Non-pigmented ciliary epithelial cell (primary cell): Measurements from ENCODE around the gene ZFP57.
A peak's percentile ranks its signal among the peaks of the same experiment; 100 is the strongest.

Source experiments
- DNase-seq: peaks from one replicate; pipeline ENCODE4 v3.0.0-alpha.2; 2010; ENCODE audit warnings: low read depth

Gene ZFP57

GRCh38 chr6:29680904-29681303 lies at the start of gene ZFP57:
TSS of gene ZFP57 (minus strand) at chr6:29681152. CDS start at chr6:29677003, 4,149 bp downstream.
- no peak for DNase-seq

GRCh38 chr6:29730575-29731126 lies 49.7 kb upstream of the ZFP57 start:
- DNase-seq: no peak

- DNase-seq: no peak
Measured at GRCh38 chr6:29729774-29730328, 48.9 kb upstream of the ZFP57 start.

- DNase-seq: no peak
Measured at GRCh38 chr6:29728875-29729270, 47.9 kb upstream of the ZFP57 start.

- DNase-seq: no peak
Measured at GRCh38 chr6:29728173-29728874, 47.4 kb upstream of the ZFP57 start.

GRCh38 chr6:29727637-29728036 lies 46.7 kb upstream of the ZFP57 start:
- no peak for DNase-seq

DNA sequence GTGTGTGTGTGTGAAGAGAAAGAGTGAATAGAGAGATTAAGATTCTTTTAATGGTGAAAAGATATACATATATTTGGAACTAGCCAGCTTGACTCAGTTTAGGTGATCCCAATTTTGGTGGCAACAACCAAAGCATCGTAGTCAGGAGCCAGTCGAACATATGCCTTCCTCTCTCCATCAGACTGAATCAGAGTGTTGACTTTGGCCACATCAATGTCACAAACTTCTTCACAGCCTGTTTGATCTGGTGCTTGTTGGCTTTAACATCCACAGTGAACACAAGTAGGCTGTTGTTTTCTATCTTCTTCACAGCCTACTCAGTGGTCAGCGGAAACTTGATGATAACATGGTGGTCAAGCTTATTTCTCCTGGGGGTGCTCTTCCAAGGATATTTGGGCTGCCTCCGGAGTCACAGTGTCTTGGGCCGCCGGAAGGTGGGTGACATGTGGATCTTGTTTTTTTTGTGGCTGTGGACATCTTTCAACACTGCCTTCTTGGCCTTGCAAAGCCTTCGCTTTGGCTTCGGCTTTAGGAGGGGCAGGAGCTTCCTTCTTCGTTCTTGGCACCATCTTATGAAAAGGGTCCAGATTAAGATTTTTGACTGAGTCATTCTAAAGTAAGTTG lies 45.7 kb upstream of the ZFP57 start:
- no peak for DNase-seq

GRCh38 chr6:29726001-29726400 lies 45.0 kb upstream of the ZFP57 start:
- no peak for DNase-seq

- DNase-seq: no peak
Measured at GRCh38 chr6:29724937-29725869, 44.3 kb upstream of the ZFP57 start.

DNA sequence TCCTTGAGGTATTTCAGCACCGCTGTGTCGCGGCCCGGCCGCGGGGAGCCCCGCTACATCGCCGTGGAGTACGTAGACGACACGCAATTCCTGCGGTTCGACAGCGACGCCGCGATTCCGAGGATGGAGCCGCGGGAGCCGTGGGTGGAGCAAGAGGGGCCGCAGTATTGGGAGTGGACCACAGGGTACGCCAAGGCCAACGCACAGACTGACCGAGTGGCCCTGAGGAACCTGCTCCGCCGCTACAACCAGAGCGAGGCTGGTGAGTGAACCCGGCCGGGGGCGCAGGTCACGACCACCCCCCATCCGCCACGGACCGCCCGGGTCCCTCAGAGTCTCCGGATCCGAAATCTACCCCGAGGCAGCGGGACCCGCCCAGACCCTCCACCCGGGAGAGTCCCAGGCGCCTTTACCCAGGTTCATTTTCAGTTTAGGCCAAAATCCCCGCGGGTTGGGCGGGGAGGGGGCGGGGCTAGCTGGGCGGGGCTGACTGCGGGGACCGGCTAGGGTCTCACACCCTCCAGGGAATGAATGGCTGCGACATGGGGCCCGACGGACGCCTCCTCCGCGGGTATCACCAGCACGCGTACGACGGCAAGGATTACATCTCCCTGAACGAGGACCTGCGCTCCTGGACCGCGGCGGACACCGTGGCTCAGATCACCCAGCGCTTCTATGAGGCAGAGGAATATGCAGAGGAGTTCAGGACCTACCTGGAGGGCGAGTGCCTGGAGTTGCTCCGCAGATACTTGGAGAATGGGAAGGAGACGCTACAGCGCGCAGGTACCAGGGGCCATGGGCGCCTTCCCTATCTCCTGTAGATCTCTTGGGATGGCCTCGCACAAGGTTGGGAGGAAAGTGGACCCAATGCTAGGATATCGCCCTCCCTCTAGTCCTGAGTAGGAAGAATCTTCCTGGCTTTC lies 43.0 kb upstream of the ZFP57 start:
- DNase-seq: no peak

- DNase-seq: peak; percentile 14
Measured at GRCh38 chr6:29723262-29723665, 42.3 kb upstream of the ZFP57 start, which contains the start of gene HLA-F. TSS of gene HLA-F (plus strand) at chr6:29723434. CDS start at chr6:29723464, 30 bp downstream.

GRCh38 chr6:29720863-29721262 lies 39.9 kb upstream of the ZFP57 start:
- no peak for DNase-seq

- DNase-seq: no peak
Measured at GRCh38 chr6:29710281-29710941, 29.5 kb upstream of the ZFP57 start.

- DNase-seq: no peak
Measured at GRCh38 chr6:29709188-29709587, 28.2 kb upstream of the ZFP57 start.

DNA sequence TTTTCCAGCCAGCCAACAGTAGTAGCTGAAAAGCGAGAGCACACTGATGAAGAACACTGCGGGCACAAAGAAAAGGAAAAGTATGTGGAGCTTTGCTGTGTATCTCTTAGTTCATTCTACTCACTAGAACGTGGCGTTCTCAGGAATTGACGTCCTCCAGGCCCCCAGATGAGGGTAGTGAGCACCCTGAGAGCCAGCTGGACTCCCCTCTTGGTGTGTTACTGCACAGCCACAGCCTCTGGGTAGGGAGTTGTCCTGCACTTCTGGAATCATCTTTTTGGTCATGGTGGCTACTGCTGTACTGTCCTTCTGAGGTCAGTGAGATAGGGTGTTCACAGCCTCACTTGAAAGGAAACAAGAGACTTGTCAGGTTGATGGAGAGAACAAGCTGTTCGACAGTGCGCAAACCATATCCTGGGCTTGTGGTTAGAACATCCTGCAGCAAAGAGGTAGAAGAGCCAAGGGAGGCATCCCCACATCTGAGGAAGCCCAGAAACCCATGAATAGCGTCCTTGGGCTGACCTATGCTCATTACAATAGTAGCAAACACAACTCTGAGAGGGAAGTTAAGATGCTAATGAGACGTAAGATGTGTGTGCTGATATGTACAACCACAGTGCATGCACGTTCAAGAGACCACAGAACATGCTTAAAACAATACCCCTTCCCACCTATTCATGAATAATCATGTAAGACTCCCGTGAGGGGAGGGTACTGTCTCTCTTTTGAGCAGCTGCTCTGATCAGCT lies 27.7 kb upstream of the ZFP57 start:
- DNase-seq: no peak

DNA sequence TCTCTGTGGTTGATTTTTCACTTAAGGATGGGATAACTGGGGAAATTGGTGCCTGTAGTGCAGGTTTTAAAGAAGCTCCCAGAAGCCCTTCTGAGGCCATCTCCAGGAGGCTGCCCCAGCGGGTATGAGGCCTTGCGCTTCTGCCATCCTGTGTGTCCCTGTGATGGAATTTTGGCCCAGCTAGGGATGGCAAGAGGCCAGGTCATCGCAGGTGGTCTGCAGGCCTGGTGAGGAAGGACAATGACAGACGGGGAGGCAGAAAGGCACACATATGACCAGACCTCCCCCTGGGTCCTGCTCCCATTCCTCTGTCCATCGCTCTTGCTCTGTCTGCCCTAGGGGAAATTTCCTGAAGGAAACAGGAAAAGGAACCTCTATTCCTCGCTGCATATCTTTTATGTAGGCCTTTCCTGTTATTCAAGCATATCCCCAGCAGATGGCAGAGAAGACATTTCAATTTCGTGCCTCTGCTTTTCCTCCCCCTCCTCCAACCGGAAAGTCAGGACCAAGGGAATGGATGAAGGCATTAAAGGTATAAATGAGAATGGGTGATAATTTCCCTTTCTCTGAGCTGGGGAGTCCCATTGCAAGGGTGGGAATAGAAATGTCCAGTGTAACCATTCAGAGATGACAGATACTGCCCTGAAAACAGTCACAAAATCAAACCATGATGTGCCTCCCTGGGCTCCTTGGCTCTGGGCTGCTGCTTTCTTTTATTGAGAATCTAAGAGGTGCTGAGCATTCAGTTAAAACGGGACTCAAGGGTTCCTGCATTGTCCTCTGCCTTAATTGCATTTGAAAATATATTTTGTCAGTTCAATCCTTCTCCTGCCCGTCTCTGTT lies 24.7 kb upstream of the ZFP57 start:
- no peak for DNase-seq

GRCh38 chr6:29702519-29703103 lies 21.7 kb upstream of the ZFP57 start:
- no peak for DNase-seq
